Fibroblast of skin of scalp (primary cell): ENCODE results near the gene NKAIN2.

ENCODE experiments used
- DNase-seq: peaks from one replicate; pipeline ENCODE4 v3.0.0-alpha.2; 2013

The NKAIN2 gene

DNA sequence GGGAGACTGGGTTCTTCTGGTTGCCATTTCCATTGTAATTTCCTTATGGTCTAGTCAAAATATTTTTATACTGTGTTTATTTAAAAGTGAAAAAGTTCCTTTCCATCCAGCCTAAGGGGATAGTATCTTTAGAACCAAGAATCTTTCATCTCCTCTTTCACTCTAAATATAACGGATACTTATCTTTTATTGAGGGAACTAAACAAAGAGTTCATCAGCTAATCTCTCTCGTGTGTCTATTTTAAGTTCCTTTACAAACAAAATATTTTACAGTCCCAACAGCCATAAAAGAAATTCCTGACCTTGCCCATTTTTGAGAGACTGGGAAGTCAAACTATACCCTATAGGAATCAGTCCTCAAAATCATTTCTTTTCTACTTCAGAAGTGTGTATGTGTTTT is 232.7 kb downstream of the NKAIN2 start:
- DNase-seq, result no peak

DNA sequence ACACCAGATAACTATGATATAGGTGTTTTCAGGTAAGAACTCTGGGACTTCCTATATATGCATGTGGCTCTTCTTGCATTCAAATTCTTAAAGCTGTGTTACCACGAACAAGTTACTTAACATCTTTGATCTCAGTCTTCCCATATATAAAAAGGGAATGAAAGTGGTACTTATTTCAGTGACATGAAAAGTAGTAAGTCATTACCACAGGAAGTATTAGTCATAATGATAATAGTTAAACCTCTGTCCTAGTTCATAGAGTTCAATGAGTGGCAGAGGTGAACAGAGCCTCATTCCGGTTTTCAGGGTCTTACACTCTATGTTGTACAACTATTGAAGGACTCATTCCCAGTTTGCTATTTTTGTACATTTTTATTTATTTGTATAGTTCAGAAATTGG is 237.0 kb downstream of the NKAIN2 start:
- no peak for DNase-seq

GRCh38 chr6:124052120-124052519 is 248.5 kb downstream of the NKAIN2 start:
- DNase-seq, result no peak

DNA sequence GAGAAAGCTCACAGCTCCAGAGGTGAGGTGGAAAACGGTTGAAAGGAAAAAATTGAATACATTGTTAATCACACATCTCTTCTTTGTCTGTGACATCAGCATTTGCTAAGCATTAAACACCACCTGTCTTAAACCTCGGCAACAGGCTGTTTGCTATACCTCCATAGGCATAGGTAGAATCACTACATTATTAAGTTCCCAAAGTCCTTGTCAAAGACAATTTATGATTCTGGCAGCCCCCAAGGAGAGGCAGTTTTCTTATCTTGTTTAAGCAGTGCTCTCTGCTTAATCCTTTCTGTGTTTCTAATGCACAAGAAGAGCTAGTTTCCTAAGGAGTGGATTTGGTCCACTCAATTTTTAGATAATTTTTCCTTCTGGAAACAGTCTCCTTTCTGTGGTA is 249.7 kb downstream of the NKAIN2 start:
- DNase-seq, result no peak

DNA sequence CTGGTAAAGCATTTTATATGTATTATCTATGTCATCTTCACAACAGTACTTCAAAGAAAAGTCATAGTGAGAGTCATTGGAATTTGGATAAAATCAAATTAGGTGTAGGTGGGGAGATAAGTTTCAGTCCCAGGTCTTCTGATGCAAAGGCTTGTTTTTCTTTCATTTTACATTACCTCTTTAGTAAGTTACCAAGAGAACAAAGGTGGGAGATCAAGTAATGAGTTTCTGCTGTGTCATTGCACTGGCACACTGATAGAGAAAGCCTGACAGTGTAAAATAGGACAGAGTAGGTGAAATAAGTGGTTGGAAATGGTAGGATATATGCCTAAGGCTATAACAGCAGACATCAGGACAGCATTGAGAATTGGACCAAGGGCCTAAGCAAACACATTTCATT is 250.4 kb downstream of the NKAIN2 start:
- no peak for DNase-seq

DNA sequence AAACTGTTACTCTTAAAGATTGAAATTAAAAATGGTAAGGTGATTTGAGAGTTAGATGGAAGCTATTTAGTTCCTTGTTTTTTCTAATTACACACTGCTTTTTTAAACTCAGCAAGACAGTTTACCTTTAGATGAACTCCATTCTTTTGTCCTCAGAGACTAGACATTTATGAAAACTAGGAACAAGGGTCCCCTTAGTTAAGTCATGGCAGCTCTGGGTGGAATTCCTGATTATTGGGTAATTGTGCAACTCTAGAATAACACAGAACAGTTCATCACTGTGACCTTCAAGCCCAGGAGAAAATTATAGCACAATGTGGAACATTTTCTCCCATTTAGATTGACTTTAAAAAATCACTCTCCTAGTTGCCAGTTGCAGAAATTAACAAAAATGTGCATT is 251.7 kb downstream of the NKAIN2 start:
- DNase-seq, result no peak

- no peak for DNase-seq
Measured at GRCh38 chr6:124055963-124056362, 252.3 kb downstream of the NKAIN2 start.

- DNase-seq, result no peak
Measured at GRCh38 chr6:124056407-124057334, 253.0 kb downstream of the NKAIN2 start.

GRCh38 chr6:124057461-124057860 is 253.8 kb downstream of the NKAIN2 start:
- DNase-seq, result no peak

GRCh38 chr6:124064317-124065113 is 260.9 kb downstream of the NKAIN2 start:
- no peak for DNase-seq

GRCh38 chr6:124066269-124066668 is 262.6 kb downstream of the NKAIN2 start:
- no peak for DNase-seq

- no peak for DNase-seq
Measured at GRCh38 chr6:124066946-124067552, 263.4 kb downstream of the NKAIN2 start.

- DNase-seq, result no peak
Measured at GRCh38 chr6:124069230-124069950, 265.7 kb downstream of the NKAIN2 start.

GRCh38 chr6:124073021-124073420 is 269.4 kb downstream of the NKAIN2 start:
- DNase-seq, result peak; percentile 64

GRCh38 chr6:124073820-124074587 is 270.3 kb downstream of the NKAIN2 start:
- no peak for DNase-seq

DNA sequence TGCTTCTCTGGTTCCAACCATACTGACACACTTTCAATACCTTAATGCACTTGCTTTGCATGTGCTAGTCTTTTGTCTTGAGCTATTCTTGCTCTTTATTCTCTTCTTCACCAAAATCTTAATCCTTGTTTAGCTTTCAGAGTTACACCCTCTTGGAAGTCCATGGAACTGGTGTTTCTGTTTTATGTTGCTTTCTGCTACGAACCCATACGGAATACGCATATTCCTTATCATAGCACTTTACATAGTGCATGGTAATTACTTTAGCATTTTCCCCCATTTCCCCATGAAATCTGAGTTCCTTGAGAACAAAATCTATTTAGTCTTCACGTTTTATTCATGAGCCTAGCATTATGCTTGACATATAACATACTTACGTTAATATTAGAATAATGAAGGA is 270.9 kb downstream of the NKAIN2 start:
- no peak for DNase-seq

DNA sequence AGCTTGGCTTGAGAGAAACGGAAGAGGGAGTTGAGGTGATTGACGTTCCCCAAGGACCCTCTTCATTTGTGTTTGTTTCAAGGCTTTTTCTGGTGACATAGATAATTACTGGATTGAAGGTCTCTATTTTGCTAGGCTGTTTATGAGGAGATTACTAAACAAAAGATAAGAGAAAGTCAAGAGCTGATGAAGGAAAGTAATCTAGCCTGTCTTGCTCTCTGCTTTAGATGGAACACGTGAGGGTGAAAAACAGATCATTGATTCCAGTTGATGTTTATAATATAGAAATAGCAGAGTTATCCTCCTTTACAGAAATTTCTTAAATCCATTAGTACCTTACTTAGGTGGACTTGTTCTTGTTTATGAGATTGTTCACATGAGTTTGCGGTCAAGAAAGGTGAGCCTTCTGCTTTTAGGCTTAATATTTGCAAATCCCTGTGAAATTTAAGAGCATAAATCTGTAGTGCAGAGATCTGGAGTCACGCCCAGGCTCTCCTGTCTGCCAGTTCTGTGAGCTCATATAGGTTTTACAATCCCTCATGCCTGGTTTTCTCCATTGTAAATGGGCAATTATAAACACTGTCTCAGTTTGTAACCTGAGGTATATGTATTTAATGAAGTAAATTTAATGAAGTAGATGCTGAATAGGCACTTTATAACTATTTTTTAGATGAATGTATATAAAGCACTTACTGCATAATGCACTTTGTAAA is 272.8 kb downstream of the NKAIN2 start:
- DNase-seq, result no peak

- no peak for DNase-seq
Measured at GRCh38 chr6:124078169-124078568, 274.5 kb downstream of the NKAIN2 start.

DNA sequence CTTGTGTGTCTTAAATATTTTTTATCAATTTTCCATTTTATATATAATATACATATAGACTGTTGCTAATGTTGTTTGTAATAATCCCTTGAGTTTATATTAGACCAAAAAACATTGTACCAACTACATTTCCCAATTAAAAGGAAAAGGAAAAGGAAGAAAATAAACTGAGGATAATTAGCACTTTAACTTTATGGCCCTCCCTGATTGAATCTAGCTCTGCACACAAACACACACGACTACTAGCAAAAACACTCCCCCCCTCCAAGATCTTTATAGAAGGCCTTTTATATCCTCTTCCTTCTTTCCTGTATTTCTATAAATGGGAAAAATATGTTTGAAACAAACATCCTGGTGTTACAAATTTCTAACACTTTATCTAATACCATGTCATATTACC is 276.8 kb downstream of the NKAIN2 start:
- no peak for DNase-seq

DNA sequence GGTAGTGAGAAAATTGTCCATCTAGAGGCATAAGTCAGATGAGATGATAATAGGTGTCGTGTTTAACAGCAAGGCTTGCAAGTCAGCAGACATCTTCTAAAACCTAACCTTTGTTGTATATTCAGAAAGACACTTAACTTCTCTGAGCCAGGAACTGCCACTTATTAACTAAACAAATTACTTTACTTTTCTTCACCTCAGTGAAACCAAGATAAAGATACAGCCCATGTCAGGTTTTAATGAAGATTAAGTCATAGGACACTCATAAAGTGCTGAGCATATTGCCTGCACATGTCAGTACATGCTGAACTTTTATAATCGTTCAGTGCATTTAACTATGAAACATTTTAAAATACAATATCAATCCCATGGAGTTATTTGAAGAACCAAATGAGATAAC is 286.8 kb downstream of the NKAIN2 start:
- no peak for DNase-seq

DNA sequence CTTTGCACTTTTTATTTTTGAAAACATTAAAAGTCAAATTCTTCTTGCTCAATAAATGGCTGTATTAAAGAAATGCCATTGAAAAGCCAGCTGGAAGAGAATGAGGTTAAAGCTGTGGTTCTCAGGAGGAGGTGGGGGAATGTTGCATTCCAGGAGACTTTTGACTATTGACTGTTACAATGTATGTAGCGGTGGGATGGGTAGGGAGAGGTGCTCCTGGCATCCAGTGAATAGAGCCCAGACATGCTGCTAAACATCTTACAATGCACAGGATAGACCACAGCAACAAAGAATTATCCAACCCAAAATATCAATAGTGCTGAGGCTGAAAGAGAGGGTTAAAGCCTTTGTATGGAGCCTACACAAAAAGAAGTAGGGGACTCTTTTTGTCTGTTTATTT is 295.9 kb downstream of the NKAIN2 start:
- no peak for DNase-seq
